Endothelial cell of umbilical vein (primary cell): ENCODE data around the gene DENR. TPM values are rescaled to one million over a fixed set of nuclear protein-coding genes. Genes with fewer than 3 reads are reported as not detected.

ENCODE experiments used
- BruUV-seq: library from RNA; stranded (reverse); fragments of 400-500 nt; replicated peaks from 2 replicates; lab custom pipeline; 2021; lab: Mats Ljungman, UMichigan
- CTCF ChIA-PET: fragments of 300-600, 350-600 bp; sonication (Branson Sonifier 250); formaldehyde crosslinking; loops from one replicate; lab custom pipeline; 2021; ENCODE audit warnings: antibody characterized with exemption, inconsistent platforms; lab: Charles Lee
- POLR2A ChIA-PET: fragments of 300-600, 350-600 bp; sonication (Branson Sonifier 250); formaldehyde crosslinking; loops from one replicate; lab custom pipeline; 2021; ENCODE audit warnings: antibody characterized with exemption, inconsistent platforms; lab: Charles Lee
- DNase-seq: peaks from one replicate; pipeline ENCODE4 v3.0.0-alpha.2; 2011; ENCODE audit warnings: low read depth, low spot score
- FAIRE-seq: peaks from 2 replicates; lab custom pipeline; 2011; peaks lifted over from hg19 to GRCh38; lab: Jason Lieb, UNC
- H2AFZ ChIP-seq: 2 replicates; pipeline ENCODE4 v1.6.0; 2012; ENCODE audit warnings: low read depth, low read length, control low read depth, inconsistent platforms
- H3K27ac ChIP-seq: 2 replicates; pipeline ENCODE4 v1.5.1; 2011; ENCODE audit warnings: low read depth, mild to moderate bottlenecking, control low read depth, low read length, moderate library complexity; ENCODE audit not compliant: insufficient read depth
- H3K27me3 ChIP-seq, 2 experiments: 2 replicates each; pipeline versions ENCODE4 v1.6.0 to v1.6.1; 2011; ENCODE audit warnings: low read length in 2 of 2, mixed read lengths in 1 of 2; ENCODE audit not compliant: control insufficient read depth in 2 of 2, insufficient read depth in 2 of 2
- H3K36me3 ChIP-seq, 2 experiments: 2 replicates in 1 of 2; 3 replicates in 1 of 2; pipeline ENCODE4 v1.5.1; 2011; ENCODE audit warnings: low read length in 2 of 2, mild to moderate bottlenecking in 1 of 2, moderate library complexity in 1 of 2; ENCODE audit not compliant: control insufficient read depth in 2 of 2, insufficient read depth in 2 of 2; ENCODE audit errors: extremely low read depth in 1 of 2
- H3K4me1 ChIP-seq: 3 replicates; pipeline ENCODE4 v1.5.1; 2011; ENCODE audit warnings: mild to moderate bottlenecking, low read length; ENCODE audit not compliant: control insufficient read depth, insufficient read depth; ENCODE audit errors: extremely low read depth
- H3K4me2 ChIP-seq: 2 replicates; pipeline ENCODE4 v1.6.1; 2011; ENCODE audit warnings: low read length, control low read depth, mixed read lengths; ENCODE audit not compliant: insufficient read depth
- H3K4me3 ChIP-seq, 3 experiments: fragments of 200-600 bp in 1 of 3; sonication (generic), shearing (Covaris generic) in 1 of 3; replicated peaks in 1 of 3; 2 replicates each; pipeline ENCODE4 v1.5.1; 2011 to 2016; ENCODE audit warnings: control low read depth in 3 of 3, low read length in 3 of 3, mild to moderate bottlenecking in 2 of 3, inconsistent platforms in 1 of 3, low read depth in 1 of 3, moderate library complexity in 1 of 3; ENCODE audit not compliant: insufficient read depth in 1 of 3
- H3K79me2 ChIP-seq: 2 replicates; pipeline ENCODE4 v1.6.0; 2012; ENCODE audit warnings: low read length, inconsistent platforms; ENCODE audit not compliant: control insufficient read depth, insufficient read depth
- H3K9ac ChIP-seq: replicated peaks from 2 replicates; pipeline ENCODE3; 2011; ENCODE audit warnings: low read length, control low read depth; ENCODE audit not compliant: insufficient read depth; ENCODE audit errors: extremely low read depth
- H3K9me1 ChIP-seq: replicated peaks from 3 replicates; pipeline ENCODE4 v1.6.0; 2011; ENCODE audit warnings: mild to moderate bottlenecking, low read length; ENCODE audit not compliant: control insufficient read depth, insufficient read depth; ENCODE audit errors: extremely low read depth
- H3K9me3 ChIP-seq: replicated peaks from 2 replicates; pipeline ENCODE4 v1.5.1; 2012; ENCODE audit warnings: low read length, inconsistent platforms; ENCODE audit not compliant: control insufficient read depth, insufficient read depth
- H4K20me1 ChIP-seq: replicated peaks from 2 replicates; pipeline ENCODE3; 2011; ENCODE audit warnings: mild to moderate bottlenecking, low read length; ENCODE audit not compliant: control insufficient read depth, insufficient read depth; ENCODE audit errors: extremely low read depth
- EZH2 ChIP-seq: IDR thresholded peaks from 2 replicates; pipeline ENCODE4 v1.6.1; 2012; ENCODE audit warnings: borderline replicate concordance, low read depth, mild to moderate bottlenecking, moderate library complexity, low read length, inconsistent platforms; ENCODE audit not compliant: severe bottlenecking
- FOS ChIP-seq: IDR thresholded peaks from 2 replicates; pipeline ENCODE4 v1.6.1; 2011; ENCODE audit warnings: mild to moderate bottlenecking, low read length, moderate library complexity, borderline replicate concordance; ENCODE audit not compliant: insufficient read depth
- GATA2 ChIP-seq: IDR thresholded peaks from 2 replicates; pipeline ENCODE4 v1.7.0; 2011; ENCODE audit warnings: low read depth, mild to moderate bottlenecking, moderate library complexity, mixed read lengths, low read length; ENCODE audit not compliant: insufficient read length, insufficient read depth
- JUN ChIP-seq: IDR thresholded peaks from 2 replicates; pipeline ENCODE4 v1.6.1; 2011; ENCODE audit warnings: borderline replicate concordance, low read depth; ENCODE audit not compliant: insufficient read length, insufficient read depth
- POLR2AphosphoS5 ChIP-seq: IDR thresholded peaks from 2 replicates; pipeline ENCODE4 v1.6.1; 2012; ENCODE audit warnings: low read depth, mild to moderate bottlenecking, control low read depth, low read length, moderate library complexity; ENCODE audit not compliant: insufficient read depth
- dilution Hi-C: fragments of 300-500 bp; cut with MboI; formaldehyde crosslinking; loops from one replicate; pipeline ENCODE4 v1.15.0; 2019; ENCODE audit warnings: low sequenced_read_pairs; ENCODE audit not compliant: extremely low pct_ligation_motif_present
- intact Hi-C: fragments of 100-400 bp; cut with micrococcal nuclease; formaldehyde crosslinking; loops from one replicate; pipeline ENCODE4 v1.10.0; 2022
- polyA plus RNA-seq, 4 experiments: library from polyadenylated mRNA; depleted of rRNA in 3 of 4; stranded (reverse) in 3 of 4; unstranded in 1 of 4; fragments of >200 nt; gene quantifications; 2 replicates each; pipeline versions ENCODE4 v1.2.1 to v1.2.3, GENCODE V29; 2011 to 2012; ENCODE audit warnings: missing spikeins in 1 of 4
- total RNA-seq: library from RNA; stranded (reverse); gene quantifications from 2 replicates; pipeline ENCODE4 v1.2.3, GENCODE V29; 2021

The DENR gene
- total and polyA plus RNA-seq, 2 donors (not counting 3 experiments of a cell fraction or from before 2014, with no cell fraction given) = 25.8 to 70.3 TPM

DNA sequence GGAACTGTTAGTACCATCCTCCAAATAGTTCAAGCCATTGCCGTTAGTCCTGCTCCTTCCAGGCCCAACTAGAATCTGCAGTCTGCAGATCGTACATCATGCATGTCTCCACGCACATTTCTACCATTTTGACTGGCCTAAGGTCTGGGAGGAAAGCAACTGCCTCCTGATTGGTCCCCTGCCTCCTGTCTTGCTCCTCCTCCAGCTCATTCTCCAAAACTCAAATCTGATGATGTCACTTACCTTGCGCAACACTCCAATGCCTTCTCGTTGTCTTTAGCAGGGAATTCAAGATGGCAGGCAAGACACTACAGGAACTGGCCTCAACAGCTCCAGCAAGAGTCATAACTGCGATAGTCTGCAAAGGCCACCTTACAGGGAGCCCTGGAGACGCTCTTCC lies 12.3 kb upstream of the DENR start:
- dilution Hi-C loops = no loop called here
- POLR2A ChIA-PET = no interaction called here

GRCh38 chr12:122743895-122744525 lies 8.6 kb upstream of the DENR start:
- no peak overlapping the region for H3K4me3 ChIP-seq
- ChIA-PET POLR2A (no interaction called here), CTCF (interaction anchor here (1.2 kb wide), 1 partner anchor 106 kb away, joined by 3 read pairs; no protein-coding TSS in a partner anchor)
- H3K4me2 ChIP-seq = no peak overlapping the region
- H3K27me3 ChIP-seq = no peaks in the 10 kb centered on the region
- H3K9ac ChIP-seq = no peak overlapping the region
- BruUV-seq = no TSS peak
- H3K36me3 ChIP-seq = no peaks in the 10 kb centered on the region
- intact Hi-C loops = no loop called here
- no peaks in the 10 kb centered on the region for H4K20me1 ChIP-seq
- H3K79me2 ChIP-seq = no peaks in the 10 kb centered on the region
- H3K9me1 ChIP-seq = no peaks in the 10 kb centered on the region
- H3K27ac ChIP-seq = no peak overlapping the region
- no peaks in the 10 kb centered on the region for H3K4me1 ChIP-seq
- H3K9me3 ChIP-seq = no peaks in the 10 kb centered on the region
- DNase-seq = no peak
- dilution Hi-C loops = no loop called here
- H2AFZ ChIP-seq = no peak overlapping the region
- TF ChIP-seq GATA2 = no peak
- TF ChIP-seq POLR2AphosphoS5 = no peak
- no peak for TF ChIP-seq FOS
- TF ChIP-seq EZH2 = no peak
- FAIRE-seq = no peak

More for the DNA sequence above, 12.3 kb upstream of the DENR start:
- Histone ChIP-seq H3K36me3 (no peaks in the 10 kb centered on the region), H3K4me2 (no peak overlapping the region), H3K79me2 (no peaks in the 10 kb centered on the region), H3K27ac (no peak overlapping the region), H3K9ac (no peak overlapping the region), H2AFZ (no peak overlapping the region), H3K4me3 (no peak overlapping the region), H4K20me1 (no peaks in the 10 kb centered on the region), H3K27me3 (no peaks in the 10 kb centered on the region), H3K9me3 (no peaks in the 10 kb centered on the region), H3K4me1 (no peaks in the 10 kb centered on the region), H3K9me1 (no peaks in the 10 kb centered on the region)
- no peak for FAIRE-seq
- TF ChIP-seq JUN = no peak
- no TSS peak for BruUV-seq
- CTCF ChIA-PET = interaction anchor here (1.0 to 1.4 kb wide), 2 partner anchors 10 to 103 kb away, joined by 3 read pairs; partner anchors contain the start of gene HCAR1
- intact Hi-C loops = no loop called here
- DNase-seq = no peak
